Endothelial cell of umbilical vein (primary cell): ENCODE data around the gene AVPR2. TPM values are rescaled to one million over a fixed set of nuclear protein-coding genes. Genes with fewer than 3 reads are reported as not detected.

Experiments
- BruUV-seq: library from RNA; stranded (reverse); fragments of 400-500 nt; replicated peaks from 2 replicates; lab custom pipeline; 2021; lab: Mats Ljungman, UMichigan
- CTCF ChIA-PET: fragments of 300-600, 350-600 bp; sonication (Branson Sonifier 250); formaldehyde crosslinking; loops from one replicate; lab custom pipeline; 2021; ENCODE audit warnings: antibody characterized with exemption, inconsistent platforms; lab: Charles Lee
- POLR2A ChIA-PET: fragments of 300-600, 350-600 bp; sonication (Branson Sonifier 250); formaldehyde crosslinking; loops from one replicate; lab custom pipeline; 2021; ENCODE audit warnings: antibody characterized with exemption, inconsistent platforms; lab: Charles Lee
- DNase-seq: peaks from one replicate; pipeline ENCODE4 v3.0.0-alpha.2; 2011; ENCODE audit warnings: low read depth, low spot score
- FAIRE-seq: peaks from 2 replicates; lab custom pipeline; 2011; peaks lifted over from hg19 to GRCh38; lab: Jason Lieb, UNC
- H2AFZ ChIP-seq: 2 replicates; pipeline ENCODE4 v1.6.0; 2012; ENCODE audit warnings: low read depth, low read length, control low read depth, inconsistent platforms
- H3K27ac ChIP-seq: 2 replicates; pipeline ENCODE4 v1.5.1; 2011; ENCODE audit warnings: low read depth, mild to moderate bottlenecking, control low read depth, low read length, moderate library complexity; ENCODE audit not compliant: insufficient read depth
- H3K27me3 ChIP-seq, 2 experiments: 2 replicates each; pipeline versions ENCODE4 v1.6.0 to v1.6.1; 2011; ENCODE audit warnings: low read length in 2 of 2, mixed read lengths in 1 of 2; ENCODE audit not compliant: control insufficient read depth in 2 of 2, insufficient read depth in 2 of 2
- H3K36me3 ChIP-seq, 2 experiments: 2 replicates in 1 of 2; 3 replicates in 1 of 2; pipeline ENCODE4 v1.5.1; 2011; ENCODE audit warnings: low read length in 2 of 2, mild to moderate bottlenecking in 1 of 2, moderate library complexity in 1 of 2; ENCODE audit not compliant: control insufficient read depth in 2 of 2, insufficient read depth in 2 of 2; ENCODE audit errors: extremely low read depth in 1 of 2
- H3K4me1 ChIP-seq: 3 replicates; pipeline ENCODE4 v1.5.1; 2011; ENCODE audit warnings: mild to moderate bottlenecking, low read length; ENCODE audit not compliant: control insufficient read depth, insufficient read depth; ENCODE audit errors: extremely low read depth
- H3K4me2 ChIP-seq: 2 replicates; pipeline ENCODE4 v1.6.1; 2011; ENCODE audit warnings: low read length, control low read depth, mixed read lengths; ENCODE audit not compliant: insufficient read depth
- H3K4me3 ChIP-seq, 3 experiments: fragments of 200-600 bp in 1 of 3; sonication (generic), shearing (Covaris generic) in 1 of 3; replicated peaks in 1 of 3; 2 replicates each; pipeline ENCODE4 v1.5.1; 2011 to 2016; ENCODE audit warnings: control low read depth in 3 of 3, low read length in 3 of 3, mild to moderate bottlenecking in 2 of 3, inconsistent platforms in 1 of 3, low read depth in 1 of 3, moderate library complexity in 1 of 3; ENCODE audit not compliant: insufficient read depth in 1 of 3
- H3K79me2 ChIP-seq: 2 replicates; pipeline ENCODE4 v1.6.0; 2012; ENCODE audit warnings: low read length, inconsistent platforms; ENCODE audit not compliant: control insufficient read depth, insufficient read depth
- H3K9ac ChIP-seq: replicated peaks from 2 replicates; pipeline ENCODE3; 2011; ENCODE audit warnings: low read length, control low read depth; ENCODE audit not compliant: insufficient read depth; ENCODE audit errors: extremely low read depth
- H3K9me1 ChIP-seq: replicated peaks from 3 replicates; pipeline ENCODE4 v1.6.0; 2011; ENCODE audit warnings: mild to moderate bottlenecking, low read length; ENCODE audit not compliant: control insufficient read depth, insufficient read depth; ENCODE audit errors: extremely low read depth
- H3K9me3 ChIP-seq: replicated peaks from 2 replicates; pipeline ENCODE4 v1.5.1; 2012; ENCODE audit warnings: low read length, inconsistent platforms; ENCODE audit not compliant: control insufficient read depth, insufficient read depth
- H4K20me1 ChIP-seq: replicated peaks from 2 replicates; pipeline ENCODE3; 2011; ENCODE audit warnings: mild to moderate bottlenecking, low read length; ENCODE audit not compliant: control insufficient read depth, insufficient read depth; ENCODE audit errors: extremely low read depth
- EZH2 ChIP-seq: IDR thresholded peaks from 2 replicates; pipeline ENCODE4 v1.6.1; 2012; ENCODE audit warnings: borderline replicate concordance, low read depth, mild to moderate bottlenecking, moderate library complexity, low read length, inconsistent platforms; ENCODE audit not compliant: severe bottlenecking
- FOS ChIP-seq: IDR thresholded peaks from 2 replicates; pipeline ENCODE4 v1.6.1; 2011; ENCODE audit warnings: mild to moderate bottlenecking, low read length, moderate library complexity, borderline replicate concordance; ENCODE audit not compliant: insufficient read depth
- GATA2 ChIP-seq: IDR thresholded peaks from 2 replicates; pipeline ENCODE4 v1.7.0; 2011; ENCODE audit warnings: low read depth, mild to moderate bottlenecking, moderate library complexity, mixed read lengths, low read length; ENCODE audit not compliant: insufficient read length, insufficient read depth
- JUN ChIP-seq: IDR thresholded peaks from 2 replicates; pipeline ENCODE4 v1.6.1; 2011; ENCODE audit warnings: borderline replicate concordance, low read depth; ENCODE audit not compliant: insufficient read length, insufficient read depth
- MAX ChIP-seq: IDR thresholded peaks from 2 replicates; pipeline ENCODE4 v1.6.1; 2011; ENCODE audit not compliant: insufficient read depth, insufficient read length
- MYC ChIP-seq: IDR thresholded peaks from one replicate; pipeline ENCODE4 v1.6.1; 2011; ENCODE audit warnings: mild to moderate bottlenecking, low read depth, low read length
- POLR2A ChIP-seq: IDR thresholded peaks from 2 replicates; pipeline ENCODE4 v1.6.1; 2012; ENCODE audit warnings: low read depth, mild to moderate bottlenecking, control low read depth, low read length
- POLR2AphosphoS5 ChIP-seq: IDR thresholded peaks from 2 replicates; pipeline ENCODE4 v1.6.1; 2012; ENCODE audit warnings: low read depth, mild to moderate bottlenecking, control low read depth, low read length, moderate library complexity; ENCODE audit not compliant: insufficient read depth
- dilution Hi-C: fragments of 300-500 bp; cut with MboI; formaldehyde crosslinking; loops from one replicate; pipeline ENCODE4 v1.15.0; 2019; ENCODE audit warnings: low sequenced_read_pairs; ENCODE audit not compliant: extremely low pct_ligation_motif_present
- intact Hi-C: fragments of 100-400 bp; cut with micrococcal nuclease; formaldehyde crosslinking; loops from one replicate; pipeline ENCODE4 v1.10.0; 2022
- polyA plus RNA-seq, 4 experiments: library from polyadenylated mRNA; depleted of rRNA in 3 of 4; stranded (reverse) in 3 of 4; unstranded in 1 of 4; fragments of >200 nt; gene quantifications; 2 replicates each; pipeline versions ENCODE4 v1.2.1 to v1.2.3, GENCODE V29; 2011 to 2012; ENCODE audit warnings: missing spikeins in 1 of 4
- total RNA-seq: library from RNA; stranded (reverse); gene quantifications from 2 replicates; pipeline ENCODE4 v1.2.3, GENCODE V29; 2021
- TF ChIP-seq, protein P1 (sequence below), 2 donors: IDR thresholded peaks; 1 replicate in 1 of 2; 2 replicates in 1 of 2; pipeline ENCODE4 v1.5.1; 2011; ENCODE audit warnings: low read length in 2 of 2, mild to moderate bottlenecking in 2 of 2, moderate library complexity in 2 of 2, control low read depth in 1 of 2, inconsistent platforms in 1 of 2, low read depth in 1 of 2; ENCODE audit not compliant: insufficient read depth in 1 of 2; ENCODE audit errors: extremely low read depth in 1 of 2

The AVPR2 gene
- total and polyA plus RNA-seq, 2 donors (not counting 3 experiments of a cell fraction or from before 2014, with no cell fraction given), result not detected

- Histone ChIP-seq H3K4me3 (no peak overlapping the region), H3K9me1 (no peaks in the 10 kb centered on the region), H3K36me3 (no peaks in the 10 kb centered on the region), H3K79me2 (no peaks in the 10 kb centered on the region), H3K4me1 (no peaks in the 10 kb centered on the region), H4K20me1 (no peaks in the 10 kb centered on the region), H3K9me3 (no peaks in the 10 kb centered on the region), H3K4me2 (no peak overlapping the region), H3K27ac (no peak overlapping the region), H3K27me3 (peaks cover 5% of the 10 kb centered on the region in 2 experiments), H3K9ac (no peak overlapping the region), H2AFZ (no peak overlapping the region)
- ChIA-PET CTCF (no interaction called here), POLR2A (no interaction called here)
- FAIRE-seq (no peak), DNase-seq (no peak)
- dilution Hi-C loops, result no loop called here
- TF ChIP-seq JUN (no peak), POLR2A (no peak), MYC (no peak), POLR2AphosphoS5 (no peak), MAX (no peak), FOS (no peak), GATA2 (no peak), EZH2 (no peak)
- TF ChIP-seq, protein P1, sequence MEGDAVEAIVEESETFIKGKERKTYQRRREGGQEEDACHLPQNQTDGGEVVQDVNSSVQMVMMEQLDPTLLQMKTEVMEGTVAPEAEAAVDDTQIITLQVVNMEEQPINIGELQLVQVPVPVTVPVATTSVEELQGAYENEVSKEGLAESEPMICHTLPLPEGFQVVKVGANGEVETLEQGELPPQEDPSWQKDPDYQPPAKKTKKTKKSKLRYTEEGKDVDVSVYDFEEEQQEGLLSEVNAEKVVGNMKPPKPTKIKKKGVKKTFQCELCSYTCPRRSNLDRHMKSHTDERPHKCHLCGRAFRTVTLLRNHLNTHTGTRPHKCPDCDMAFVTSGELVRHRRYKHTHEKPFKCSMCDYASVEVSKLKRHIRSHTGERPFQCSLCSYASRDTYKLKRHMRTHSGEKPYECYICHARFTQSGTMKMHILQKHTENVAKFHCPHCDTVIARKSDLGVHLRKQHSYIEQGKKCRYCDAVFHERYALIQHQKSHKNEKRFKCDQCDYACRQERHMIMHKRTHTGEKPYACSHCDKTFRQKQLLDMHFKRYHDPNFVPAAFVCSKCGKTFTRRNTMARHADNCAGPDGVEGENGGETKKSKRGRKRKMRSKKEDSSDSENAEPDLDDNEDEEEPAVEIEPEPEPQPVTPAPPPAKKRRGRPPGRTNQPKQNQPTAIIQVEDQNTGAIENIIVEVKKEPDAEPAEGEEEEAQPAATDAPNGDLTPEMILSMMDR (IDR thresholded peaks at IDR 0.05; ENCODE audit: extremely low read depth in 1 of 2, insufficient read depth in 1 of 2, low read depth in 1 of 2, low read length in 2 of 2), result no peak
- BruUV-seq, result no TSS peak
- intact Hi-C loops, result loop anchor here (10.0 kb wide), 1 partner anchor 84 kb away; the partner anchor contains the start of genes IDH3G and SSR4
These were observed 26.1 kb upstream of the AVPR2 start for GRCh38 chrX:153878345-153878744.
